OCI-LY3 (cell line): ENCODE results near the gene SELENOH.

Experiments
- EZH2phosphoT487 ChIP-seq: fragments of 200-600 bp; shearing (Covaris generic); IDR thresholded peaks from 2 replicates; pipeline ENCODE4 v1.6.1; 2018; ENCODE audit warnings: antibody characterized with exemption, mixed run types, low read depth
- TF ChIP-seq, protein P1 (sequence below): fragments of 200-600, 300-600 bp; sonication (generic); IDR thresholded peaks from 2 replicates; pipeline ENCODE4 v1.5.1; 2014; ENCODE audit warnings: antibody characterized with exemption, low read length, low read depth

DNA sequence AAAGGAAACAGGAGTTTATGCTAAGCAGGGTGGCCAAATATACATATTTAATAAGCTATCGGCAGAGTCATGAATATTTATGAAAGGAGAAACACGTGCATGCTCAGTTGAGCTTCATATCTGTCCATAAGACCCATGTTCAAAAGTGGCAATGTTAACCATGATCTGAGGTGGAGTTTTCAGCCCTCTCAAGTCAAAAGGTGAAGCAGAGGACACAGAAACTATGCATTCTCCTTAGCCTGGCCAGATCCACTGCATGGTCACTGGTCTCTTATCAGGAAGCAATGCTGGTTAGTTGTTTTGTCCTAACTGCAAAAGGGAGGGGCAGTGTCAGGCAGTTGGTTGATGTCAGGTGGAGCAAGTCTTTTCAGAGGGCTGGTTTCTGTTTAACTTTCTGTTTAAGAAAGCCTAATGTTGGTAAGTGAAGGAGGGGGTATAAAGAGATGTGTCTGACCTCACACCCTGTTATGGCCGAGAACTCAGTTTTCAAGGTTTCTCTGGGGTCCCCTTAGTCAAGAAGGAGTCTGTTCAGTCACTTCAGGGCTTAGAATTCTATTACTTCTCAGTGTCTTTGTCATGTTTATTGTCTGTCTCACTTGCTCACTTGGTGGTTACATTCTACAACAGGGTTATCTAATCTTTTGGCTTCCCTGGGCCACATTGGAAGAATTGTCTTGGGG, 5.5 kb upstream of the SELENOH start:
- TF ChIP-seq, protein P1, sequence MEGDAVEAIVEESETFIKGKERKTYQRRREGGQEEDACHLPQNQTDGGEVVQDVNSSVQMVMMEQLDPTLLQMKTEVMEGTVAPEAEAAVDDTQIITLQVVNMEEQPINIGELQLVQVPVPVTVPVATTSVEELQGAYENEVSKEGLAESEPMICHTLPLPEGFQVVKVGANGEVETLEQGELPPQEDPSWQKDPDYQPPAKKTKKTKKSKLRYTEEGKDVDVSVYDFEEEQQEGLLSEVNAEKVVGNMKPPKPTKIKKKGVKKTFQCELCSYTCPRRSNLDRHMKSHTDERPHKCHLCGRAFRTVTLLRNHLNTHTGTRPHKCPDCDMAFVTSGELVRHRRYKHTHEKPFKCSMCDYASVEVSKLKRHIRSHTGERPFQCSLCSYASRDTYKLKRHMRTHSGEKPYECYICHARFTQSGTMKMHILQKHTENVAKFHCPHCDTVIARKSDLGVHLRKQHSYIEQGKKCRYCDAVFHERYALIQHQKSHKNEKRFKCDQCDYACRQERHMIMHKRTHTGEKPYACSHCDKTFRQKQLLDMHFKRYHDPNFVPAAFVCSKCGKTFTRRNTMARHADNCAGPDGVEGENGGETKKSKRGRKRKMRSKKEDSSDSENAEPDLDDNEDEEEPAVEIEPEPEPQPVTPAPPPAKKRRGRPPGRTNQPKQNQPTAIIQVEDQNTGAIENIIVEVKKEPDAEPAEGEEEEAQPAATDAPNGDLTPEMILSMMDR, result no peak
- TF ChIP-seq EZH2phosphoT487, result no peak
